Body of pancreas (tissue), 4 donors: ENCODE data around the gene ZFAND3. TPM values are rescaled to one million over a fixed set of nuclear protein-coding genes. Genes with fewer than 3 reads are reported as not detected.
"Not testable (repeated sequence)": the region's sequence is repeated elsewhere in the genome, so short reads cannot be mapped to it uniquely, and the experiment has no call there.

ENCODE experiments used
- ATAC-seq: fragments of 150-250 bp; one replicate; pipeline ENCODE4 v1.9.1; 2016
- DNase-seq, 4 donors: peaks; one replicate each; pipeline ENCODE4 v3.0.0-alpha.2; 2019
- H3K27ac ChIP-seq, 4 donors: fragments of 200-600 bp; sonication (generic); 1 replicate in 3 of 4; 2 replicates in 1 of 4; pipeline versions ENCODE4 v1.5.1 to v1.6.1; 2016 to 2019; ENCODE audit warnings: mild to moderate bottlenecking in 1 of 4, mixed read lengths in 1 of 4, moderate library complexity in 1 of 4
- H3K27me3 ChIP-seq, 2 donors: fragments of 200-600 bp; sonication (generic); one replicate each; pipeline ENCODE4 v1.6.0; 2016; ENCODE audit warnings: mild to moderate bottlenecking in 1 of 2
- H3K36me3 ChIP-seq, 2 donors: fragments of 200-600 bp; sonication (generic); replicated peaks in 1 of 2; 2 replicates each; pipeline ENCODE4 v1.5.1; 2016; ENCODE audit warnings: low read depth in 2 of 2; ENCODE audit not compliant: insufficient read depth in 1 of 2
- H3K4me1 ChIP-seq: fragments of 200-600 bp; sonication (generic); one replicate; pipeline ENCODE4 v1.6.0; 2016
- H3K4me3 ChIP-seq, 2 donors: fragments of 200-600 bp; sonication (generic); 1 replicate in 1 of 2; 2 replicates in 1 of 2; pipeline ENCODE4 v1.5.1; 2016 to 2019
- H3K9me3 ChIP-seq, 3 donors: fragments of 200-600 bp; sonication (generic); 1 replicate in 2 of 3; 2 replicates in 1 of 3; pipeline ENCODE4 v1.5.1; 2016
- POLR2A ChIP-seq, 3 donors: fragments of 450-650 bp; IDR thresholded peaks; one replicate each; pipeline ENCODE4 v1.6.1; 2016; ENCODE audit warnings: antibody characterized with exemption in 3 of 3, mild to moderate bottlenecking in 2 of 3
- WGBS, 2 donors: methylation state at CpG; one replicate each; pipeline ENCODE4 v1.1.5; 2017; 5-methylcytosine and 5-hydroxymethylcytosine counted together
- intact Hi-C: fragments of 100-400 bp; cut with DNase I; formaldehyde crosslinking; loops from one replicate; pipeline ENCODE4 v1.15.1; 2023
- total RNA-seq, 2 donors: library from RNA; depleted of rRNA; stranded (reverse); fragments of >200 nt; gene quantifications; one replicate each; pipeline ENCODE4 v1.1.0, GENCODE V29; 2016
- TF ChIP-seq, protein P1 (sequence below), 7 experiments: fragments of 450-650 bp in 4 of 7; fragments of 200-600 bp in 3 of 7; sonication (generic) in 3 of 7; IDR thresholded peaks; one replicate each; pipeline ENCODE4 v1.5.1; 2016 to 2019; ENCODE audit warnings: antibody characterized with exemption in 7 of 7

ZFAND3 gene
- total RNA-seq, 2 donors from 2014 or later, result 20.8 to 27.0 TPM

DNA sequence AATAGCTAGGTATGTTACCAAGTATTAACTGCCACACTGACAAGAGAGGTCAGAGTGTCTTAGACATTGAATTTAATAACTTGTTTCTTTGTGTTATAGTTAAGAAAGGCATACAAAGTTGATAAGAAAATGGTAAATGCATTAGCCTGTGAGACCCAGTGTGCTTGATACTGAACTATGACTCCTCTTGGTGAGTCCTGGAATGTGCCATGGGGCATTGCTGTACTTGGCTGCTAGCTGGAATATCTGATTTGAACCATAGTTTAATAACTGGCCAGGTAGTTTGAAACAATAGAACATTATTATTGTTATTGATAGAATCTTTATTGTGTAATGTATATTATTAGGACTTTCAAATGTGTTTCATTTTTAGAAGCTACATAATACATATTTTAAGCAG, 70.0 kb downstream of the ZFAND3 start:
- H3K9me3 ChIP-seq, result no peaks in the 10 kb centered on the region
- ATAC-seq (no peak), DNase-seq (no peak)
- H3K4me3 ChIP-seq, result no peak overlapping the region
- no peak overlapping the region for H3K27ac ChIP-seq
- TF ChIP-seq, protein P1, sequence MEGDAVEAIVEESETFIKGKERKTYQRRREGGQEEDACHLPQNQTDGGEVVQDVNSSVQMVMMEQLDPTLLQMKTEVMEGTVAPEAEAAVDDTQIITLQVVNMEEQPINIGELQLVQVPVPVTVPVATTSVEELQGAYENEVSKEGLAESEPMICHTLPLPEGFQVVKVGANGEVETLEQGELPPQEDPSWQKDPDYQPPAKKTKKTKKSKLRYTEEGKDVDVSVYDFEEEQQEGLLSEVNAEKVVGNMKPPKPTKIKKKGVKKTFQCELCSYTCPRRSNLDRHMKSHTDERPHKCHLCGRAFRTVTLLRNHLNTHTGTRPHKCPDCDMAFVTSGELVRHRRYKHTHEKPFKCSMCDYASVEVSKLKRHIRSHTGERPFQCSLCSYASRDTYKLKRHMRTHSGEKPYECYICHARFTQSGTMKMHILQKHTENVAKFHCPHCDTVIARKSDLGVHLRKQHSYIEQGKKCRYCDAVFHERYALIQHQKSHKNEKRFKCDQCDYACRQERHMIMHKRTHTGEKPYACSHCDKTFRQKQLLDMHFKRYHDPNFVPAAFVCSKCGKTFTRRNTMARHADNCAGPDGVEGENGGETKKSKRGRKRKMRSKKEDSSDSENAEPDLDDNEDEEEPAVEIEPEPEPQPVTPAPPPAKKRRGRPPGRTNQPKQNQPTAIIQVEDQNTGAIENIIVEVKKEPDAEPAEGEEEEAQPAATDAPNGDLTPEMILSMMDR (IDR thresholded peaks at IDR 0.05), result no peak
- TF ChIP-seq POLR2A (IDR thresholded peaks at IDR 0.05), result no peak
- H3K4me1 ChIP-seq, result peaks cover 9% of the 10 kb centered on the region
- no peaks in the 10 kb centered on the region for H3K36me3 ChIP-seq
- intact Hi-C loops, result no loop called here
- H3K27me3 ChIP-seq, result no peaks in the 10 kb centered on the region

DNA sequence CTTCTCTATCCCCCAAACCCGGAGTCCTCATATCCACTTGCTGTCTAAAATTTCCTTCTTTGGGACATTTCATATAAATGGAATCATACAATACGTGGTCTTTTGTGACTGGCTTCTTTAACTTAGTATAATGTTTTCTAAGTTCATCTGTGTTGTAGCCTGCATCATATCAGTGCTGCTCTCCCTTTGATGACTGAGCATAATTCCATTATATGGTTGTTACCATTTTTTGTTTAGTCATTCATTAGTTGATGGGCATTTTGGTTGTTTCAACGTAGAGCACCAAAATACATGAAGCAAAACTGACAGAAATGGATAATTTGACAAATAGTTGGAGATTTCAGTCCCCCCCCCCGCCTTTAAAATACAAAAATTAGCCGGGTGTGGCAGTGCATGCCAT, 71.5 kb downstream of the ZFAND3 start:
- intact Hi-C loops, result no loop called here
- 85 to 94% methylated on average over 5 of the region's 5 CpGs for WGBS, 2 donors
- Histone ChIP-seq H3K27ac (no peak overlapping the region), H3K27me3 (no peaks in the 10 kb centered on the region), H3K9me3 (no peaks in the 10 kb centered on the region), H3K4me3 (no peak overlapping the region), H3K4me1 (peaks cover 9% of the 10 kb centered on the region), H3K36me3 (no peaks in the 10 kb centered on the region)
- DNase-seq (no peak), ATAC-seq (no peak)
- TF ChIP-seq POLR2A (IDR thresholded peaks at IDR 0.05), result no peak
- TF ChIP-seq, protein P1 (IDR thresholded peaks at IDR 0.05), result no peak

DNA sequence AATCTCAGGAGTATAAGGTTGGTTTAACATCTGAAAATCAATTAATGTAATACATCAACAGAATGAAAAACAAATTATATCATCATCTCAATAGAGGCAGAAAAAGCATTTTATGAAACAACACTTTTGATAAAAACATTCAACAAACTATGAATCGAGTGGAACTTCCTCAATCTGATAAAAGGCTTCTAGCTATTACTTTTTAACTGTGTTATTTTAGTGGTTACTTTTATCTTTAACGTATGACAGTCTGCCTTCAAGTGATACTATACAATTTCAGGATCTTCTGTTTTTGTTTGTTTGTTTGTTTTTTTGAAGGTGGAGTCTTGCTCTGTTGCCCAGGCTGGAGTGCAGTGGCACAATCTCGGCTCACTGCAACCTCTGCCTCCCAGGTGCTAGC, 73.7 kb downstream of the ZFAND3 start:
- ATAC-seq (no peak), DNase-seq (no peak)
- Histone ChIP-seq H3K27ac (no peak overlapping the region), H3K9me3 (no peaks in the 10 kb centered on the region), H3K27me3 (no peaks in the 10 kb centered on the region), H3K4me3 (no peak overlapping the region), H3K36me3 (no peaks in the 10 kb centered on the region), H3K4me1 (peaks cover 9% of the 10 kb centered on the region)
- 85 to 86% methylated on average over 3 of the region's 3 CpGs for WGBS, 2 donors
- intact Hi-C loops, result no loop called here
- TF ChIP-seq POLR2A (IDR thresholded peaks at IDR 0.05), result no peak
- TF ChIP-seq, protein P1 (IDR thresholded peaks at IDR 0.05), result no peak

DNA sequence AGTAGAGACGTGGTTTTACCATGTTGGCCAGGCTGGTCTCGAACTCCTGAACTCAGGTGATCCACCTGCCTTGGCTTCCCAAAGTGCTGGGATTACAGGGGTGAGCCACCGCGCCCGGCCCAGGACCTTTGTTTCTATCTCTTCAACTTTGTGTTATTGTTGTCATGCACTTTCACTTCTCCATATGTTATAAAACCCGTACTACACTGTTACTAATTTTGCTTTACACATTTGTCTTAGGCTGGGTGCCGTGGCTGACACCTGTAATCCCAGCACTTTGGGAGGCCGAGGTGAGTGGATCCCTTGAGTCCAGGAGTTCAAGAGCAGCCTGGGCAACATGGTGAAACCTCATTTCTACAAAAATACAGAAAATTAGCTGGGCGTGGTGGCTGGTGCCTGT, 74.2 kb downstream of the ZFAND3 start:
- intact Hi-C loops, ATAC-seq, DNase-seq: not testable (repeated sequence)

DNA sequence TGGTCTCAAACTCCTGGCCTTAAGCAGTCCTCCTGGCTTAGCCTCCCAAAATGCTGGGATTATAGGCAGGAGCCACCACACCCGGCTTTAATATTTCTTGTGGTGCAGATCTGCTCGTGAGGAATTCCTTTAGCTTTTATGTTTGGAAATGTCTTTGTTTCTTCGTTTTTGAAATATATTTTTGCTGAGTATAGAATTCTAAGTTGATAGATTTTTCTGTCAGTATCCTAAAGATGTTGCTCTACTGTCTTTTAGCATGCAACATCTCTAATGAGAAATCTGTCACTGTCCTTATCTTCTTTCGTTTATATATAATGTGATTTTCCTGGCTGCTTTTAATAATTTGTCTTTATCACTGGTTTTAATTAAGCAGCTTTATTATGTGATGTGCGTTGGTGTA, 75.1 kb downstream of the ZFAND3 start:
- WGBS, 2 donors, result 92 to 94% methylated on average over 5 of the region's 5 CpGs
- peaks cover under 1% of the 10 kb centered on the region for H3K4me1 ChIP-seq
- H3K27me3 ChIP-seq, result no peaks in the 10 kb centered on the region
- TF ChIP-seq, protein P1 (IDR thresholded peaks at IDR 0.05), result no peak
- TF ChIP-seq POLR2A (IDR thresholded peaks at IDR 0.05), result no peak
- H3K36me3 ChIP-seq, result no peaks in the 10 kb centered on the region
- intact Hi-C loops, result no loop called here
- no peak for ATAC-seq
- H3K4me3 ChIP-seq, result no peak overlapping the region
- no peak for DNase-seq
- H3K9me3 ChIP-seq, result no peaks in the 10 kb centered on the region
- no peak overlapping the region for H3K27ac ChIP-seq

More for the DNA sequence above, 74.2 kb downstream of the ZFAND3 start:
- 89 to 94% methylated on average over 9 of the region's 9 CpGs for WGBS, 2 donors
- H3K27ac ChIP-seq, H3K9me3 ChIP-seq, H3K4me3 ChIP-seq, H3K27me3 ChIP-seq, H3K36me3 ChIP-seq, H3K4me1 ChIP-seq: not testable (repeated sequence)
